Mesenchymal stem cell (in vitro differentiated cells and primary cell): ENCODE measurements around the gene FAM193B.
A peak's percentile ranks its signal among the peaks of the same experiment; 100 is the strongest.

Experiments used
- DNase-seq: peaks from one replicate; pipeline ENCODE4 v3.0.0-alpha.2; 2013
- H2AFZ ChIP-seq: one replicate; pipeline ENCODE4 v1.6.1; 2013; ENCODE audit warnings: low read depth, mild to moderate bottlenecking, control low read depth, inconsistent platforms, low read length, moderate library complexity
- H2AK5ac ChIP-seq: 2 replicates; pipeline ENCODE4 v1.6.1; 2013; ENCODE audit warnings: low read length, moderate library complexity, mild to moderate bottlenecking, inconsistent platforms; ENCODE audit not compliant: severe bottlenecking
- H2BK120ac ChIP-seq: one replicate; pipeline ENCODE4 v1.6.1; 2013; ENCODE audit warnings: low read depth, mild to moderate bottlenecking, inconsistent platforms, low read length, moderate library complexity
- H2BK12ac ChIP-seq, 2 experiments: one replicate each; pipeline ENCODE4 v1.6.1; 2013; ENCODE audit warnings: inconsistent platforms in 2 of 2, low read length in 2 of 2, mild to moderate bottlenecking in 2 of 2, moderate library complexity in 2 of 2, control low read depth in 1 of 2
- H2BK15ac ChIP-seq: one replicate; pipeline ENCODE4 v1.6.1; 2013; ENCODE audit warnings: mild to moderate bottlenecking, low read depth, inconsistent platforms; ENCODE audit not compliant: poor library complexity, severe bottlenecking
- H2BK5ac ChIP-seq: 2 replicates; pipeline ENCODE4 v1.6.1; 2013; ENCODE audit warnings: low read depth, mild to moderate bottlenecking, low read length, control low read depth, inconsistent platforms; ENCODE audit not compliant: poor library complexity, severe bottlenecking
- H3K14ac ChIP-seq, 2 experiments: one replicate each; pipeline ENCODE4 v1.6.1; 2013; ENCODE audit warnings: inconsistent platforms in 2 of 2, low read length in 2 of 2, control low read depth in 1 of 2, mild to moderate bottlenecking in 1 of 2, moderate library complexity in 1 of 2
- H3K18ac ChIP-seq, 2 experiments: one replicate each; pipeline ENCODE4 v1.6.1; 2013; ENCODE audit warnings: inconsistent platforms in 2 of 2, low read length in 2 of 2, control low read depth in 1 of 2, low read depth in 1 of 2, mild to moderate bottlenecking in 1 of 2
- H3K23ac ChIP-seq, 2 experiments: one replicate each; pipeline ENCODE4 v1.6.1; 2013; ENCODE audit warnings: inconsistent platforms in 2 of 2, low read length in 2 of 2, mild to moderate bottlenecking in 2 of 2, moderate library complexity in 2 of 2, control low read depth in 1 of 2
- H3K27ac ChIP-seq: 2 replicates; pipeline ENCODE4 v1.5.1; 2013; ENCODE audit warnings: mild to moderate bottlenecking, moderate library complexity, low read length, control low read depth, inconsistent platforms; ENCODE audit not compliant: poor library complexity, severe bottlenecking
- H3K27me3 ChIP-seq, 2 experiments: 2 replicates each; pipeline versions ENCODE4 v1.6.1 to v1.7.0; 2013; ENCODE audit warnings: low read length in 2 of 2, mild to moderate bottlenecking in 2 of 2, moderate library complexity in 2 of 2, control low read depth in 1 of 2, inconsistent platforms in 1 of 2; ENCODE audit not compliant: control insufficient read depth in 1 of 2, insufficient read depth in 1 of 2
- H3K36me3 ChIP-seq, 2 experiments: 2 replicates each; pipeline versions ENCODE4 v1.6.1 to v1.7.0; 2013; ENCODE audit warnings: low read length in 2 of 2, control low read depth in 1 of 2, inconsistent platforms in 1 of 2, low read depth in 1 of 2, mild to moderate bottlenecking in 1 of 2; ENCODE audit not compliant: insufficient read depth in 2 of 2, control insufficient read depth in 1 of 2
- H3K4ac ChIP-seq, 2 experiments: one replicate each; pipeline ENCODE4 v1.6.1; 2013; ENCODE audit warnings: inconsistent platforms in 2 of 2, low read length in 2 of 2, mild to moderate bottlenecking in 2 of 2, moderate library complexity in 2 of 2, control low read depth in 1 of 2, low read depth in 1 of 2
- H3K4me1 ChIP-seq: 2 replicates; pipeline ENCODE4 v1.6.1; 2013; ENCODE audit warnings: low read depth, low read length, control low read depth; ENCODE audit not compliant: control insufficient read depth, insufficient read depth
- H3K4me2 ChIP-seq: 2 replicates; pipeline ENCODE4 v1.6.1; 2013; ENCODE audit warnings: low read length, mild to moderate bottlenecking, inconsistent platforms; ENCODE audit not compliant: poor library complexity, severe bottlenecking
- H3K4me3 ChIP-seq, 2 experiments: 2 replicates each; pipeline versions ENCODE4 v1.5.1 to v1.7.0; 2013; ENCODE audit warnings: low read length in 2 of 2, mild to moderate bottlenecking in 2 of 2, control low read depth in 1 of 2, low read depth in 1 of 2; ENCODE audit not compliant: insufficient read depth in 1 of 2
- H3K79me1 ChIP-seq: replicated peaks from 2 replicates; pipeline ENCODE4 v1.6.1; 2013; ENCODE audit warnings: mild to moderate bottlenecking, control low read depth, low read length, inconsistent platforms; ENCODE audit not compliant: poor library complexity, severe bottlenecking
- H3K9ac ChIP-seq: 2 replicates; pipeline ENCODE4 v1.7.0; 2013; ENCODE audit warnings: mild to moderate bottlenecking, low read length, moderate library complexity
- H3K9me3 ChIP-seq: 2 replicates; pipeline ENCODE4 v1.7.0; 2013; ENCODE audit warnings: mild to moderate bottlenecking, low read length; ENCODE audit not compliant: control insufficient read depth
- H4K8ac ChIP-seq: one replicate; pipeline ENCODE4 v1.6.1; 2013; ENCODE audit warnings: inconsistent platforms, mild to moderate bottlenecking, low read length, moderate library complexity
- H4K91ac ChIP-seq: one replicate; pipeline ENCODE4 v1.6.1; 2013; ENCODE audit warnings: mild to moderate bottlenecking, low read length, inconsistent platforms
- WGBS: methylation state at CpG from one replicate; pipeline ENCODE4 v1.1.7; 2013; ENCODE audit warnings: mixed read lengths; 5-methylcytosine and 5-hydroxymethylcytosine counted together

Gene FAM193B

GRCh38 chr5:177552839-177553455, 1.4 kb downstream of the FAM193B start:
- H2BK15ac ChIP-seq = no peak overlapping the region
- peak overlapping the region; percentile 90 to 94 for H3K4me3 ChIP-seq
- peak overlapping the region in 1 of 2 experiments; percentile 54 for H2BK12ac ChIP-seq
- H3K9ac ChIP-seq = peak overlapping the region; percentile 88
- peak overlapping the region; percentile 98 for H3K4me2 ChIP-seq
- H2AK5ac ChIP-seq = no peak overlapping the region
- no peak overlapping the region for H2AFZ ChIP-seq
- H3K23ac ChIP-seq = no peak overlapping the region
- H3K4ac ChIP-seq = peak overlapping the region in 1 of 2 experiments; percentile 37
- peaks cover 9 to 23% of the 10 kb centered on the region in 2 experiments for H3K36me3 ChIP-seq
- H3K14ac ChIP-seq = peak overlapping the region in 1 of 2 experiments; percentile 63
- H2BK5ac ChIP-seq = no peak overlapping the region
- H3K27me3 ChIP-seq = no peaks in the 10 kb centered on the region
- DNase-seq = peak; percentile 38
- H3K79me1 ChIP-seq = peaks cover 15% of the 10 kb centered on the region
- peak overlapping the region; percentile 28 for H4K8ac ChIP-seq
- peaks cover 18% of the 10 kb centered on the region for H3K4me1 ChIP-seq
- peak overlapping the region; percentile 13 for H2BK120ac ChIP-seq
- no peaks in the 10 kb centered on the region for H3K9me3 ChIP-seq
- H4K91ac ChIP-seq = peak overlapping the region; percentile 61
- H3K18ac ChIP-seq = peak overlapping the region; percentile 30 to 38
- peak overlapping the region; percentile 53 for H3K27ac ChIP-seq
- WGBS = 52% methylated on average over 15 of the region's 16 CpGs

- H3K79me1 ChIP-seq = peaks cover 17% of the 10 kb centered on the region
- H3K36me3 ChIP-seq = peaks cover 11 to 23% of the 10 kb centered on the region in 2 experiments
- H3K4ac ChIP-seq = no peak overlapping the region
- H2AK5ac ChIP-seq = no peak overlapping the region
- no peak overlapping the region for H2BK5ac ChIP-seq
- H3K23ac ChIP-seq = peak overlapping the region in 1 of 2 experiments; percentile 23
- no peak overlapping the region for H3K14ac ChIP-seq
- DNase-seq = no peak
- no peak overlapping the region for H3K18ac ChIP-seq
- no peak overlapping the region for H3K9ac ChIP-seq
- no peak overlapping the region for H4K8ac ChIP-seq
- no peak overlapping the region for H2BK15ac ChIP-seq
- H3K27me3 ChIP-seq = no peaks in the 10 kb centered on the region
- H2BK12ac ChIP-seq = no peak overlapping the region
- H3K9me3 ChIP-seq = no peaks in the 10 kb centered on the region
- no peak overlapping the region for H4K91ac ChIP-seq
- no peak overlapping the region for H3K4me3 ChIP-seq
- H2BK120ac ChIP-seq = peak overlapping the region; percentile 11
- H3K4me1 ChIP-seq = peaks cover 28% of the 10 kb centered on the region
- no peak overlapping the region for H3K27ac ChIP-seq
- WGBS = 100% methylated on average over 1 of the region's 1 CpG
- H3K4me2 ChIP-seq = no peak overlapping the region
- H2AFZ ChIP-seq = no peak overlapping the region
Measured at GRCh38 chr5:177550122-177550521, 4.2 kb downstream of the FAM193B start.

DNA sequence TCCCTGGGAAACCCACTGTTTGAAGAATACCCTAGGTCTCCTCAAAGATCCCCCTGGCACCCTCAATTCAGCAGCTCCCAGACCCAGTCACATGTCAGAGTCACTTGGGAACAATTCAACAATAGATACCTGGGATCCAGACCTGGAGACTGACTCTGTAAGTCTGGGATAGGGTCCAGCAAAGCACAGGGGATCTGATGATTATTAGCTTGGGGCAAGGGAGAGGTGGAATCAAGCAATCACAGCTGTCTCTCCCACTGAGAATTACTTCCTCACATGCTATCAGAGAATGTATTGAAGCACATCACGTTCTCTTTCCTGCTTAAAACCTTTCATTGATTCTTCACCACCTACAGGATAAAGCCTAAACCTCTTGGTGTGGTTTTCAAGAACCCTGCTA, 5.9 kb downstream of the FAM193B start:
- H3K4ac ChIP-seq = peak overlapping the region in 1 of 2 experiments; percentile 64

DNA sequence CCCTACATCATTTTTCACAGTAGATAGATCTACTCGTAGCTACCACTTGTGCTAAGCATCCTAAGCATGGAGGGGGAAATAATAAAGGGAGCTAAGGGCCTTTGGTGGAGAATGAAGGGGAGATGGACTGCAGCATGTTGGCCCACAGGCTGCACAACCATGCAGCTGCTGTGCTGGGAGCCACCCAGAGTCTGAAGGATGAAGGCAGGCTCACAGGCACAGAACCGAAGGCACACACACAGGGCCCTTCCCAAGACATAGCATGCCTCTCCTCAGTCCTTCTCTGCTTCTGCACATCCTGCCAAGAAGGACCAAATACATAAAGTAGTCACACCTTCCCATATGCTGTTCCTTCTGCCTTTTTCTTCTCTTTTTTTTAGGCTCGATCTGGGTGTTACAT, 6.6 kb downstream of the FAM193B start:
- peak overlapping the region in 1 of 2 experiments; percentile 58 for H2BK12ac ChIP-seq
- peak overlapping the region; percentile 43 for H4K91ac ChIP-seq
- peak overlapping the region; percentile 26 for H2AK5ac ChIP-seq
- no peak overlapping the region for H3K4me2 ChIP-seq
- WGBS = 95% methylated on average over 2 of the region's 3 CpGs
- no peak for DNase-seq
- peaks cover 8 to 23% of the 10 kb centered on the region in 2 experiments for H3K36me3 ChIP-seq
- no peaks in the 10 kb centered on the region for H3K27me3 ChIP-seq
- no peak overlapping the region for H3K9ac ChIP-seq
- H3K9me3 ChIP-seq = no peaks in the 10 kb centered on the region
- no peak overlapping the region for H2AFZ ChIP-seq
- H2BK5ac ChIP-seq = no peak overlapping the region
- H3K79me1 ChIP-seq = peaks cover 15% of the 10 kb centered on the region
- no peak overlapping the region for H3K23ac ChIP-seq
- peak overlapping the region in 1 of 2 experiments; percentile 69 for H3K14ac ChIP-seq
- H4K8ac ChIP-seq = peak overlapping the region; percentile 8
- peak overlapping the region; percentile 1 to 19 for H3K4ac ChIP-seq
- H2BK120ac ChIP-seq = no peak overlapping the region
- peaks cover 19% of the 10 kb centered on the region for H3K4me1 ChIP-seq
- no peak overlapping the region for H2BK15ac ChIP-seq
- peak overlapping the region; percentile 35 for H3K27ac ChIP-seq
- H3K18ac ChIP-seq = peak overlapping the region; percentile 26 to 74
- no peak overlapping the region for H3K4me3 ChIP-seq

More for the DNA sequence above, 5.9 kb downstream of the FAM193B start:
- H3K18ac ChIP-seq = peak overlapping the region in 1 of 2 experiments; percentile 54
- no peak overlapping the region for H3K23ac ChIP-seq
- H2BK120ac ChIP-seq = peak overlapping the region; percentile 27
- no peak overlapping the region for H3K14ac ChIP-seq
- no peak overlapping the region for H2BK5ac ChIP-seq
- H2BK15ac ChIP-seq = no peak overlapping the region
- H2AFZ ChIP-seq = no peak overlapping the region
- peaks cover 11 to 23% of the 10 kb centered on the region in 2 experiments for H3K36me3 ChIP-seq
- H3K4me2 ChIP-seq = no peak overlapping the region
- H2AK5ac ChIP-seq = peak overlapping the region; percentile 20
- H4K91ac ChIP-seq = peak overlapping the region; percentile 39
- H3K79me1 ChIP-seq = peaks cover 14% of the 10 kb centered on the region
- no peak for DNase-seq
- no peak overlapping the region for H3K4me3 ChIP-seq
- peak overlapping the region; percentile 49 for H3K27ac ChIP-seq
- H2BK12ac ChIP-seq = peak overlapping the region in 1 of 2 experiments; percentile 54
- WGBS = 91% methylated on average over 1 of the region's 1 CpG
- H3K9me3 ChIP-seq = no peaks in the 10 kb centered on the region
- H4K8ac ChIP-seq = no peak overlapping the region
- no peaks in the 10 kb centered on the region for H3K27me3 ChIP-seq
- peaks cover 25% of the 10 kb centered on the region for H3K4me1 ChIP-seq
- no peak overlapping the region for H3K9ac ChIP-seq
